H9 (cell line): ENCODE measurements around the gene IFT25. TPM values are rescaled to one million over a fixed set of nuclear protein-coding genes. Genes with fewer than 3 reads are reported as not detected.
A peak's percentile ranks its signal among the peaks of the same experiment; 100 is the strongest.

ENCODE experiments used
- DNase-seq: peaks from one replicate; pipeline ENCODE4 v3.0.0-alpha.2; 2017
- H2AFZ ChIP-seq: one replicate; pipeline ENCODE4 v1.6.1; 2013; ENCODE audit warnings: mild to moderate bottlenecking, low read length, control low read depth, moderate library complexity
- H2AK5ac ChIP-seq: 2 replicates; pipeline ENCODE4 v1.6.1; 2013; ENCODE audit warnings: low read length, control low read depth, mixed read lengths; ENCODE audit not compliant: insufficient read length
- H2BK120ac ChIP-seq: one replicate; pipeline ENCODE4 v1.6.1; 2013; ENCODE audit warnings: low read depth, mild to moderate bottlenecking, low read length, control low read depth, inconsistent platforms; ENCODE audit not compliant: poor library complexity, severe bottlenecking
- H2BK12ac ChIP-seq: 2 replicates; pipeline ENCODE4 v1.6.1; 2013; ENCODE audit warnings: low read length, control low read depth, mixed read lengths, low read depth; ENCODE audit not compliant: insufficient read length
- H2BK15ac ChIP-seq: 2 replicates; pipeline ENCODE4 v1.6.1; 2013; ENCODE audit warnings: low read depth, low read length, control low read depth
- H2BK20ac ChIP-seq: one replicate; pipeline ENCODE4 v1.6.1; 2013; ENCODE audit warnings: low read depth, mild to moderate bottlenecking, low read length, control low read depth, inconsistent platforms; ENCODE audit not compliant: poor library complexity, severe bottlenecking
- H2BK5ac ChIP-seq: 2 replicates; pipeline ENCODE4 v1.6.1; 2013; ENCODE audit warnings: low read length, control low read depth, mixed read lengths; ENCODE audit not compliant: insufficient read length
- H3K14ac ChIP-seq: 2 replicates; pipeline ENCODE4 v1.6.1; 2013; ENCODE audit warnings: low read length, control low read depth; ENCODE audit not compliant: insufficient read depth
- H3K18ac ChIP-seq: 2 replicates; pipeline ENCODE4 v1.6.1; 2013; ENCODE audit warnings: low read depth, mild to moderate bottlenecking, mixed read lengths, low read length, control low read depth; ENCODE audit not compliant: insufficient read length
- H3K23ac ChIP-seq: 2 replicates; pipeline ENCODE4 v1.6.1; 2013; ENCODE audit warnings: low read length, control low read depth, mixed read lengths, low read depth; ENCODE audit not compliant: insufficient read length
- H3K23me2 ChIP-seq: 2 replicates; pipeline ENCODE4 v1.6.1; 2013; ENCODE audit warnings: low read depth, mild to moderate bottlenecking, mixed read lengths, low read length, control low read depth; ENCODE audit not compliant: insufficient read length, poor library complexity, severe bottlenecking
- H3K27ac ChIP-seq: 2 replicates; pipeline ENCODE4 v1.5.1; 2013; ENCODE audit warnings: low read length, control low read depth, mixed read lengths, low read depth; ENCODE audit not compliant: insufficient read length
- H3K27me3 ChIP-seq: 2 replicates; pipeline ENCODE4 v1.6.1; 2013; ENCODE audit warnings: low read length, control low read depth, inconsistent platforms; ENCODE audit not compliant: insufficient read depth
- H3K4ac ChIP-seq: 2 replicates; pipeline ENCODE4 v1.6.1; 2013; ENCODE audit warnings: low read depth, mild to moderate bottlenecking, control low read depth, inconsistent platforms, low read length, moderate library complexity
- H3K4me1 ChIP-seq: 2 replicates; pipeline ENCODE4 v1.6.1; 2013; ENCODE audit warnings: low read length, control low read depth, inconsistent platforms; ENCODE audit not compliant: insufficient read depth
- H3K4me2 ChIP-seq: 2 replicates; pipeline ENCODE4 v1.6.1; 2013; ENCODE audit warnings: low read length, control low read depth, mixed read lengths; ENCODE audit not compliant: insufficient read length, insufficient read depth
- H3K56ac ChIP-seq: 2 replicates; pipeline ENCODE4 v1.6.1; 2013; ENCODE audit warnings: low read depth, mild to moderate bottlenecking, mixed read lengths, low read length, control low read depth; ENCODE audit not compliant: insufficient read length
- H3K79me1 ChIP-seq: 2 replicates; pipeline ENCODE4 v1.6.1; 2013; ENCODE audit warnings: low read depth, mild to moderate bottlenecking, moderate library complexity, low read length, control low read depth, inconsistent platforms; ENCODE audit not compliant: insufficient read depth, poor library complexity, severe bottlenecking
- H3K79me2 ChIP-seq: 2 replicates; pipeline ENCODE4 v1.6.1; 2013; ENCODE audit warnings: low read length, control low read depth, inconsistent platforms; ENCODE audit not compliant: insufficient read depth
- H3K9ac ChIP-seq: 2 replicates; pipeline ENCODE4 v1.6.1; 2013; ENCODE audit warnings: low read length, control low read depth, mixed read lengths; ENCODE audit not compliant: insufficient read length; ENCODE audit errors: extremely low read depth
- H3K9me3 ChIP-seq: one replicate; pipeline ENCODE4 v1.6.1; 2013; ENCODE audit warnings: low read depth, low read length, inconsistent platforms; ENCODE audit not compliant: control insufficient read depth
- H3T11ph ChIP-seq: one replicate; pipeline ENCODE4 v1.6.1; 2013; ENCODE audit warnings: mild to moderate bottlenecking, low read length, control low read depth, inconsistent platforms
- H4K20me1 ChIP-seq: one replicate; pipeline ENCODE4 v1.6.1; 2013; ENCODE audit not compliant: control insufficient read depth, insufficient read length, insufficient read depth
- H4K5ac ChIP-seq: 2 replicates; pipeline ENCODE4 v1.6.1; 2013; ENCODE audit warnings: low read depth, mild to moderate bottlenecking, mixed read lengths, low read length, control low read depth; ENCODE audit not compliant: insufficient read length
- H4K8ac ChIP-seq: replicated peaks from 2 replicates; pipeline ENCODE4 v1.6.1; 2013; ENCODE audit warnings: low read length, control low read depth, mixed read lengths, low read depth; ENCODE audit not compliant: insufficient read length
- H4K91ac ChIP-seq: 2 replicates; pipeline ENCODE4 v1.6.1; 2013; ENCODE audit warnings: low read depth, mild to moderate bottlenecking, moderate library complexity, mixed read lengths, low read length, control low read depth; ENCODE audit not compliant: insufficient read length
- H3K27ac Mint-ChIP-seq, 3 experiments: 2 replicates in 2 of 3; 3 replicates in 1 of 3; pipeline ENCODE4 v1.8.0; 2020 to 2021; ENCODE audit warnings: mixed read lengths in 3 of 3, mild to moderate bottlenecking in 1 of 3, moderate library complexity in 1 of 3
- H3K27me3 Mint-ChIP-seq: 2 replicates; pipeline ENCODE4 v1.8.0; 2021; ENCODE audit warnings: low read depth, mild to moderate bottlenecking, moderate library complexity, mixed read lengths
- H3K36me3 Mint-ChIP-seq, 3 experiments: 2 replicates in 2 of 3; 3 replicates in 1 of 3; pipeline ENCODE4 v1.8.0; 2020 to 2021; ENCODE audit warnings: low read depth in 3 of 3, mixed read lengths in 3 of 3; ENCODE audit not compliant: insufficient read depth in 1 of 3
- H3K4me1 Mint-ChIP-seq, 2 experiments: 2 replicates each; pipeline ENCODE4 v1.8.0; 2020; ENCODE audit warnings: mixed read lengths in 2 of 2
- H3K4me3 Mint-ChIP-seq, 2 experiments: 2 replicates in 1 of 2; 3 replicates in 1 of 2; pipeline ENCODE4 v1.8.0; 2020 to 2021; ENCODE audit warnings: mild to moderate bottlenecking in 2 of 2, mixed read lengths in 2 of 2, moderate library complexity in 1 of 2
- H3K9me3 Mint-ChIP-seq, 2 experiments: 2 replicates in 1 of 2; 3 replicates in 1 of 2; pipeline ENCODE4 v1.8.0; 2020; ENCODE audit warnings: mild to moderate bottlenecking in 2 of 2, mixed read lengths in 2 of 2, moderate library complexity in 1 of 2
- WGBS: extraction: QIAGEN DNeasy Blood & Tissue Kit; methylation state at CpG from one replicate; pipeline ENCODE4 v1.1.7; 2013; ENCODE audit warnings: missing lambda C conversion rate, low lambda C conversion rate, mixed read lengths; ENCODE audit not compliant: insufficient read length; ENCODE audit errors: extremely low coverage; 5-methylcytosine and 5-hydroxymethylcytosine counted together
- total RNA-seq: library from RNA; stranded (reverse); gene quantifications from 2 replicates; pipeline ENCODE4 v1.2.1, GENCODE V29; 2021
- TF ChIP-seq, protein P1 (sequence below): fragments of 200-600 bp; sonication (generic); conservative IDR thresholded peaks from 3 replicates; pipeline ENCODE4 v1.8.0; 2021; ENCODE audit warnings: antibody characterized with exemption, mild to moderate bottlenecking

IFT25 gene
- total RNA-seq, 1 experiment from 2014 or later, result 36.8 TPM

DNA sequence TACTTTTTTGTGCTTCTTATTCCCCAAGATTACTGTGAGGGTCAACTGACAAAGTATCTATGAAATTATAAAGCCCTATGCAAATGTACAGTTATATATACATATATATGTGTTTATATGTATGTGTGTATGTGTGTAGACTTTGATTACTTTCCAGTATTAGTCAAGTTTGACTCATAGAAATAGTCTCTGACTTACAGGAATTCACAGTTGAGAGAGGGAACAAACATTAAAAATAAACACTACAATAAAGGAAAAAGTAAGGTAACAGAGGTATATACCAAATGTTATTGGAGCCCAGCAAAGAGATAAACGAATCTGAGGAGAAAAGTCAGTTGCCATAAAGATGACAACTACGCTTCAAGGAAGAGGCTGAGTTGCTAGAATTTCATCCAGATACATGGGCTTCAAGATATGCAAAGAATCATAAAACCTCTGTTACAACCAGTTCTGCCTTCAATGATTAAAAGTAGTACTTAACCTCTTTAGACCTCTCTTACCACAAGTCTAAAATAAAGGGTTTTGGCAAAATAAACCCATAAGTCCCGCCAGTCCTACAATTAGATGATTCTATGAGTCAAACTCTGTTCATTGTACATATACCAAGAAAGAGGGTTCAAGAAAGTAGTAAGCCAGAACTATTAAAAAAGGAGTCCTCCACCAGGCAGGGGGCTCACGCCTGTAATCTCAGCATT is 7.2 kb downstream of the IFT25 start:
- Histone ChIP-seq H3K4me2 (no peak overlapping the region), H3K9ac (no peak overlapping the region), H3K23me2 (no peaks in the 10 kb centered on the region), H4K8ac (no peak overlapping the region), H2BK120ac (no peak overlapping the region), H2BK12ac (no peak overlapping the region), H3K27me3 (no peaks in the 10 kb centered on the region), H3K4me1 (no peaks in the 10 kb centered on the region), H3K79me1 (no peaks in the 10 kb centered on the region), H3K4ac (no peak overlapping the region), H2BK15ac (no peak overlapping the region), H3T11ph (no peak overlapping the region), H4K20me1 (no peaks in the 10 kb centered on the region), H3K27ac (no peak overlapping the region), H3K14ac (no peak overlapping the region), H4K5ac (no peak overlapping the region), H3K56ac (no peak overlapping the region), H3K9me3 (no peaks in the 10 kb centered on the region), H4K91ac (no peak overlapping the region), H3K23ac (no peak overlapping the region), H2AK5ac (no peak overlapping the region), H2BK5ac (no peak overlapping the region), H3K18ac (no peak overlapping the region), H3K79me2 (no peaks in the 10 kb centered on the region), H2AFZ (no peak overlapping the region), H2BK20ac (no peak overlapping the region)
- Mint-ChIP-seq H3K27ac (peak overlapping the region in 1 of 3 experiments; percentile 11; a peak in 1 of 7 replicates), H3K4me1 (peaks cover 8 to 9% of the 10 kb centered on the region in 2 experiments), H3K27me3 (no peaks in the 10 kb centered on the region), H3K9me3 (peaks cover 10 to 16% of the 10 kb centered on the region in 2 experiments), H3K36me3 (peaks cover 18 to 38% (median 20%) of the 10 kb centered on the region in 3 experiments), H3K4me3 (no peak overlapping the region)
- TF ChIP-seq, protein P1, sequence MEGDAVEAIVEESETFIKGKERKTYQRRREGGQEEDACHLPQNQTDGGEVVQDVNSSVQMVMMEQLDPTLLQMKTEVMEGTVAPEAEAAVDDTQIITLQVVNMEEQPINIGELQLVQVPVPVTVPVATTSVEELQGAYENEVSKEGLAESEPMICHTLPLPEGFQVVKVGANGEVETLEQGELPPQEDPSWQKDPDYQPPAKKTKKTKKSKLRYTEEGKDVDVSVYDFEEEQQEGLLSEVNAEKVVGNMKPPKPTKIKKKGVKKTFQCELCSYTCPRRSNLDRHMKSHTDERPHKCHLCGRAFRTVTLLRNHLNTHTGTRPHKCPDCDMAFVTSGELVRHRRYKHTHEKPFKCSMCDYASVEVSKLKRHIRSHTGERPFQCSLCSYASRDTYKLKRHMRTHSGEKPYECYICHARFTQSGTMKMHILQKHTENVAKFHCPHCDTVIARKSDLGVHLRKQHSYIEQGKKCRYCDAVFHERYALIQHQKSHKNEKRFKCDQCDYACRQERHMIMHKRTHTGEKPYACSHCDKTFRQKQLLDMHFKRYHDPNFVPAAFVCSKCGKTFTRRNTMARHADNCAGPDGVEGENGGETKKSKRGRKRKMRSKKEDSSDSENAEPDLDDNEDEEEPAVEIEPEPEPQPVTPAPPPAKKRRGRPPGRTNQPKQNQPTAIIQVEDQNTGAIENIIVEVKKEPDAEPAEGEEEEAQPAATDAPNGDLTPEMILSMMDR, result no peak
- DNase-seq, result no peak
- WGBS, result no CpG with 5 or more reads among the region's 4 CpGs
